Keratinocyte (primary cell): Measurements from ENCODE around the gene MCOLN3.

Source experiments
- CTCF ChIP-seq, 3 experiments: IDR thresholded peaks in 1 of 3; conservative IDR thresholded peaks in 1 of 3; optimal IDR thresholded peaks in 1 of 3; 2 replicates in 2 of 3; 3 replicates in 1 of 3; pipeline versions ENCODE3 to v1.5.1; 2011; ENCODE audit warnings: low read length in 3 of 3, mild to moderate bottlenecking in 3 of 3, moderate library complexity in 2 of 3, control low read depth in 1 of 3, inconsistent platforms in 1 of 3; ENCODE audit not compliant: insufficient read depth in 2 of 3; ENCODE audit errors: extremely low read depth in 1 of 3
- EZH2 ChIP-seq: IDR thresholded peaks from one replicate; pipeline ENCODE4 v1.6.1; 2012; ENCODE audit warnings: inconsistent platforms, mild to moderate bottlenecking, low read length, moderate library complexity

GRCh38 chr1:85054664-85055063 lies 6.4 kb upstream of the MCOLN3 start:
- no peak for TF ChIP-seq EZH2
- TF ChIP-seq CTCF (optimal IDR thresholded peaks at IDR 0.05 in 1 of 3, IDR thresholded peaks at IDR 0.05 in 1 of 3, conservative IDR thresholded peaks at IDR 0.05 in 1 of 3; ENCODE audit: extremely low read depth in 1 of 3, insufficient read depth in 2 of 3, low read length in 3 of 3) = no peak
